ENCODE data around the gene MYADM.
A peak's percentile ranks its signal among the peaks of the same experiment; 100 is the strongest.
"Not testable (repeated sequence)": the region's sequence is repeated elsewhere in the genome, so short reads cannot be mapped to it uniquely, and the experiment has no call there.

MYADM gene

DNA sequence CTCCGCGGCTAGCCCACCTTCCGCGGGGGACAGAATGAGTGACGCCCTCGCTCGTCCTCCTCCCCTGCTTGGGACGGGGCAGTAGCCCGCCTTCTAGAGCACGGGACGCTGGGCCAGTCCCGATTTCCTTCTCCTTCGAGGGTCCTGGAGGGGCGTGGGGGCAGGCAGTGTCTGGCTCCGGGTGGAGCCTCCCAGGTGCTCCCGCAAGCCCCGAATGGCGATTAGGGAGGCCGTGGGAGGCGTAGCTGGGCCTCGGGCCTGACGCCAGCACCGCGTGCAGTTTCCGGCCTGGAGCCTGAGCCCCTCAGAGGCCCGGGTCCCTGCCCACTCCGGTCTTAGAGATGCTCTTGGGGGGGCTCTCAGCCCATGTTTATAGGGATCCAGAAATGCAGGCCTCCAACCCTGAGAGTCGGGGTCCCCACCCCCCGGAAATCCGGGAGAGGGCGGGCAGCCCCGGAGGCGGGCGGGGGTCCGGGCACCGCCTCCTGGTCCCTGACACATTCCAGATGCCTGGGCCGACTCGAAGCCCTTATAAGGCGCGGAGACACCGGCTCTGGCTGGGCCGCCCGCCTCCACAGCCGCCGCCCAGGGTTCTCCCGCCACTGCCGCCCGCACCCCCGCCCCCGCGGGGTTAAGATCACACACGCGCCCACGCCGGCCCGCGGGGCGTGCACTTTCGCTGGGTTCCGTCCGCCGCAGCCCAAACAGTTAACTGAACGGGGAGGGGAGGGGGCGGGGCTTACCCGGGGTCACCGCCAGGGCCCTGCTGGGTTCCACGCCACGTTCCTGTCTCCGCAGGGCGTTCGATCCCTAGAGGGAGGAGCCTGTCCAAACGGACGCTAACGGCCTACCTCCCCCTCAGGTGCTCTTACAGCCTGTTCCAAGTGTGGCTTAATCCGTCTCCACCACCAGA, 1.5 kb downstream of the MYADM start:
- peak; percentile 95 for DNase-seq

DNA sequence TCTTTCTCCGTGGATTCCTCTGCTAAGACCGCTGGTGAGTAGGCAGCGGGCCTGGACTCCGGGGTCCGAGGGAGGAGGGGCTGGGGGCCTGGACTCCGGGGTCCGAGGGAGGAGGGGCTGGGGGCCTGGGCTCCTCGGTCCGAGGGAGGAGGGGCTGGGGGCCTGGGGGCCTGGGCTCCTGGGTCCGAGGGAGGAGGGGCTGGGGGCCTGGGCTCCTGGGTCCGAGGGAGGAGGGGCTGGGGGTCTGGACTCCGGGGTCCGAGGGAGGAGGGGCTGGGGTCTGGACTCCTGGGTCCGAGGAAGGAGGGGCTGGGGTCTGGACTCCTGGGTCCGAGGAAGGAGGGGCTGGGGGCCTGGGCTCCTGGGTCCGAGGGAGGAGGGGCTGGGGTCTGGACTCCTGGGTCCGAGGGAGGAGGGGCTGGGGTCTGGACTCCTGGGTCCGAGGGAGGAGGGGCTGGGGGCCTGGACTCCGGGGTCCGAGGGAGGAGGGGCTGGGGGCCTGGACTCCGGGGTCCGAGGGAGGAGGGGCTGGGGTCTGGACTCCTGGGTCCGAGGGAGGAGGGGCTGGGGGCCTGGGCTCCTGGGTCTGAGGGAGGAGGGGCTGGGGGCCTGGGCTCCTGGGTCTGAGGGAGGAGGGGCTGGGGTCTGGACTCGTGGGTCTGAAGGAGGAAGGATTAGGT, 2.3 kb downstream of the MYADM start:
- not testable (repeated sequence) for DNase-seq

GRCh38 chr19:53870485-53870844, 2.8 kb downstream of the MYADM start:
- DNase-seq = peak; percentile 64

DNA sequence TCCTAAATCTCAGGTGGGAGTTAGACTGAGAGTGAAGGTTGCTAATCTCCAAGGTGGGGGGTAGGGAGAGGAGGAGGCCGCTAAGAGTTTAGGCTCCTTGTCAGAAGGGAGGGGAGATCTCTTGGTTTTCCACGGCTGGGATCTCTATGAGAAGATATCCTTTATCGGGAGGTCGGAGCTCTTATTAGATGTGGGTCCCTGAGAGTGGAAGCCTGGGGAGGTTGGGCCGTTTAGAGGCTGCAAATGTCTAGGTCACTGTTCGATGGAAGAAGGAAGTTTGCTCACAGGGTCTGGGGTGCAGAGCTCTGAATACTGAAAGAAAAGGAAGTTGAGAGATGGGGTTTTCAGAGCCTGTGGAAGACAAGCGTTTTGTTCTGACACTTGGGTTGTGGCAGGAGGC, 3.8 kb downstream of the MYADM start:
- peak; percentile 48 for DNase-seq

GRCh38 chr19:53872762-53873161, 5.1 kb downstream of the MYADM start:
- no peak for DNase-seq

- DNase-seq = peak; percentile 23
Observed at GRCh38 chr19:53873773-53874605, 6.3 kb downstream of the MYADM start.

DNA sequence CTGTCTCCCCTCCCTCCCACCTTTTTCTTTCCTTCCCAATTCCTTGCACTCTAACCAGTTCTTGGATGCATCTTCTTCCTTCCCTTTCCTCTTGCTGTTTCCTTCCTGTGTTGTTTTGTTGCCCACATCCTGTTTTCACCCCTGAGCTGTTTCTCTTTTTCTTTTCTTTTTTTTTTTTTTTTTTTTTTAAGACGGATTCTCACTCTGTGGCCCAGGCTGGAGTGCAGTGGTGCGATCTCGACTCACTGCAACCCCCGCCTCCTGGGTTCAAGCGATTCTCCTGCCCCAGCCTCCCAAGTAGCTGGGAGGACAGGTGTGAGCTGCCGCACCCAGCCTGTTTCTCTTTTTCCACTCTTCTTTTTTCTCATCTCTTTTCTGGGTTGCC, 6.9 kb downstream of the MYADM start:
- DNase-seq = no peak

DNA sequence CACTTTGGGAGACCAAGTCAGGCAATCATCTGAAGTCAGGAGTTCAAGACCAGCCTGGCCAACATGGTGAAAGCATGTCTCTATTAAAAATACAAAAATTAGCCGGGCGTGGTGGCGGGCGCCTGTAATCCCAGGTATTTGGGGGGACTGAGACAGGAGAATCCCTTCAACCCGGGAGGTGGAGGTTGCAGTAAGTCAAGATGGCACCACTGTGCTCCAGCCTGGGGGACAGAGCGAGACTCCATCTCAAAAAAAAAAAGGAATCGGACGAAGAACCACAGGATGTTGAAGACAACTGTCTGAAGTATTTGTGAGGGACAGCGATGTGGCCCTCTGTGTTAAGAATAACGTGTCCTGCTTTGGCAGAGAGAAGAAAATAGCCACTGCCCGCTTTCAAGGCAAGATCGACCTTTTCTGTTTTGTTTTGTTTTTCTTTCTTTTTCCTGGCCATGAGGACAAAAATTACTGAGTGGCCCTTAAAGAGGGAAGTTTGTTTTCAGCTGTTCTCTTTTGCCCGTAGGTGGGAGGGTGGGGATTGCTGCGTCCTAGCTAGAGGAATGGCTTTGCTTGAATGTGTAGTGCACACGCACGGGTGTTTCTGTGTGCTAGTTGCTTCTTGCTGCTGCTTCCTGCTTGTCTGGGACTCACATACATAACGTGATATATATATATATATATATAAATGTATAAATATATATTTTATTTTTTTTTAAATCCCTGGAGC, 8.1 kb downstream of the MYADM start:
- DNase-seq = no peak

GRCh38 chr19:53876651-53877224, 9.1 kb downstream of the MYADM start:
- DNase-seq = peak; percentile 24

DNA sequence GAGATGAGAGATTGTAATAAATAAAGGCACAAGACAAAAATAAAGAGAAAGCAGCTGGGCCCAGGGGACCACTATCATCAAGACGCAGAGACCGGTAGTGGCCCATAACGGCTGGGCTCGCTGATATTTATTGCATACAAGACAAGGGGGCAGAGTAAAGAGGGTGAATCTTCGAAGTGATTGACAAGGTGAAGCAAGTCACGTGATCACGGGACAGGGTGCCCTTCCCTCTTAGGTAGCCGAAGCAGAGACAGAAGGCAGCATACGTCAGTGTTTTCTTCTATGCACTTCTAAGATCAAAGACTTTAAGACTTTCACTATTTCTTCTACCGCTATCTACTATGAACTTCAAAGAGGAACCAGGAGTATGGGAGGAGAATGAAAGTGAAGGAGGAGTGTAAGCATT, 9.7 kb downstream of the MYADM start:
- DNase-seq = peak; percentile 80

DNA sequence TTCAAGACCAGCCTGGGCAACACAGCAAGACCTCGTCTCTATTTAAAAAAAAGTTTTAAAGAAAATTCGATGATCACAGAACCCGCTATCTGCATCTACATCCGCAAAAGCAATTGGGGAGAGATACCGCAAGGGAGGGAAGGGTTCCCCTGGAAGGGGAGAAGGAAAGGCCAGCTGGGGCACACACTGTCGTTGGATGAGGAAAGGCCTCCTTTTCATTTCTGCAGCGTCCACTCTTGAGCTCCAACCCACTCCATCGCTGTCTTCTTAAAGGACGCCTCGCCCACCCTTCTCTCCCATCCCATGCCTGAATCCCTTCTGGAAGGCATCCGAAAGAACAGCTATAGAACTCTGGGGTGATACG, 11.1 kb downstream of the MYADM start:
- DNase-seq = no peak

DNA sequence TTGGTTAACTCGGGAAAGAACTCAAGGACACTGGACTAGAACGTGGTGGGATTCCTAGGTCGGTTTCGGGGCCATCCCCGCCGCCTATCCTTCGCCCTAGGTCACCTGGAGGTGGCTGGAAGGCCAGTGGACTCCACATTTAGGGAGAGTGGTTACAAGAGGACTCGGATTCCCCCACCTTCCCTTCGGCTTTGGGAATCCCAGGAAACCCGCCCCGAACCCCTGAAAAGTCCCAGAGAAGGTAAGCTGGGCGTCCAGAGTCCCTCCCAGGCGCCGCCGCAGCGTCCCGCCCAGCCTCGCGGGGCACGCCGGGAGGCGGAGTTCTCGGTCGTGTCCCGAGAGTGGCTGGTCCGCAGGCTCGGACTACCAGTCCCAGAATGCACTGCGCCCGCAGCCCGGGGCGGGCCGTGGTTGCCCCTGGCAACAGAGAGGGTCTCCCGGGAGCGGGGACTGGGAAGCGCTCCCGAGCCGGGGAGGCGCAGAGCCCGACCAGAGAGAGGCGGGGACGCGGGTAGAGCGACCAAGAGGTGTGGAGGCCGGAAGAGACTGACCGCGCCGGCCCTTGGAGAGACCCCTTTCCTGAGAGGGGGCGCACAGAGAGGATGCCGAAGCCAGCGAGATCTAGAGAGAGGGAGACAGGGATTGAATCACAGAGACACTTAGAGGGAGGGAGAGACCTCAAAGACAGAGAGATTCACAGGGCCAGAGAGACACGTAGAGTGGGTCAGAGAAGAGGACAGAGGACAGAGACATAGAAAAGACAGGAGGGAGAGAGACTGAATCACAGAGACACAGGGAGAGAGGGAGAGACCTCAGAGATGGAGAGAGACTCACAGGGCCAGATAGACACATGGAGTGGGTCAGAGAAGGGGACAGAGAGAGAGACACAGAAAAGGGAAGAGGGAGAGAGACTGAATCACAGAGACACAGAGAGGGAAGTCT, 11.7 kb downstream of the MYADM start:
- peak; percentile 87 for DNase-seq

- DNase-seq = no peak
Observed at GRCh38 chr19:53880711-53881481, 13.2 kb downstream of the MYADM start.

GRCh38 chr19:53881482-53882390, 14.1 kb downstream of the MYADM start, which contains the start of gene PRKCG:
Gene PRKCG (plus strand): TSS chr19:53882197. CDS start chr19:53882495, 298 bp downstream.
- DNase-seq = peak; percentile 71

DNA sequence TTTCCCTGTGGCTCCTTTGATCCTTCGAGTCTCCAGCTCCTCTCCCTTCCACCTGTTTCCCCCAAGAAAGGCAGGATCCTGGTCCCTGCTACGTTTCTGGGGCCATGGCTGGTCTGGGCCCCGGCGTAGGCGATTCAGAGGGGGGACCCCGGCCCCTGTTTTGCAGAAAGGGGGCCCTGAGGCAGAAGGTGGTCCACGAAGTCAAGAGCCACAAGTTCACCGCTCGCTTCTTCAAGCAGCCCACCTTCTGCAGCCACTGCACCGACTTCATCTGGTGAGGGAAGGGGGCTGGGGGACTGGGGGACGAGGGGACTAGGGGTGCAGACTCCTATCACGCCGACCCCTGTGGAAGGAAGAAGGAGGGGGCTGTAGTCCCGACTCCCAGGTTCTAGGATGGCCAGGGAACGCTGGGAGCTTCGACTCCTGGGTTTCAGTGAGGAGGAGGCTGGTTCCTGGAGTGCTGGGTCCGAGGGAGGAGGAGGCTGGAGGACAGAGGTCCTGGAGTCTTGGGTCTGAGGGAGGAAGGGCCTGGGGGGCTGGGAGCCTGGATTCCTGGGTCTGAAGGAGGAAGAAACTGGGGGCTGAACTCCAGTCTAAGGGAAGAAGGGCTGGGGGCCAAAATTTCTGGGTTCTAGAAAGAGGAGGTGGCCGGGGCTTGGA, 14.8 kb downstream of the MYADM start:
- DNase-seq = no peak

GRCh38 chr19:53883231-53883661, 15.6 kb downstream of the MYADM start:
- peak; percentile 57 for DNase-seq

- DNase-seq = no peak
Observed at GRCh38 chr19:53883741-53884140, 16.1 kb downstream of the MYADM start.

GRCh38 chr19:53884256-53884655, 16.6 kb downstream of the MYADM start:
- DNase-seq = no peak

DNA sequence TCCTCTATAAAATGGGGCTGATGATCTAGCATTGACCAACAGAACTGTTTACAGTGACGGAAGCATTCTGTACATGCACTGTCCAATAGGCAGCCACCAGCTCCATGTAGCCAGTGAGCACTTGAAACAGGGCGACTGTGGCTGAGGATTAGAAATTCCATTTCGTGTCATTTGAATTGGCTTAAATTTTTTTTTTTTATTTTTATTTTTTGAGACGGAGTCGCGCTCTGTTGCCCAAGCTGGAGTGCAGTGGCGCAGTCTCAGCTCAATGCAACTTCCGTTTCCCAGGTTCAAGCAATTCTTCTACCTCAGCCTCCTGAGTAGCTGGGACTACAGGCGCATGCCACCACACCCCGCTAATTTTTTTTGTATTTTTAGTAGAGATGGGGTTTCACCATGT, 17.4 kb downstream of the MYADM start:
- no peak for DNase-seq

Data from CD4-positive, alpha-beta T cell treated with Interferon gamma for 1 hour (primary cell).